Measurements from ENCODE around the gene DYNC2LI1.

DYNC2LI1 gene

DNA sequence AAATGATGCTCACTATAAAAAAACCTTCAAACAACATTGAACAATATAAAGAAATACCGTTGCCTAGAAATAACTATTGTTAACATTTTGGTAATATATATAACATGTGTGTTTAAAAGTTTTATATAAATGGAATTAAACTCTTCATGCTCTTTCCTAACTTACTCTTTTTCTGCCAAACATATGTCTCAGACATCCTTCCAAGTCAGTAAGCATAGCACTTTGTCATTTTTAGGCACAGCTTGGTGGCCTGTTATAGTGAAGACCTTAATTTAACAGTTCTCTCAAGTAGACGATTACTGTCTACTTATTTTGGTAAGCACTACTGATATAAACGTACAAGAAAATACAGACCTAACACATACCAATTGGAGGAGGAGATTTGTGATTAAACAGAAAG lies 40.9 kb downstream of the DYNC2LI1 start:
- TF ChIP-seq MYC (IDR thresholded peaks at IDR 0.05; ENCODE audit: low read depth, low read length) (no peak), POLR2A (IDR thresholded peaks at IDR 0.05; ENCODE audit: extremely low read depth, insufficient read length) (no peak)
- TF ChIP-seq, protein P1, sequence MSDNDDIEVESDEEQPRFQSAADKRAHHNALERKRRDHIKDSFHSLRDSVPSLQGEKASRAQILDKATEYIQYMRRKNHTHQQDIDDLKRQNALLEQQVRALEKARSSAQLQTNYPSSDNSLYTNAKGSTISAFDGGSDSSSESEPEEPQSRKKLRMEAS (IDR thresholded peaks at IDR 0.05; ENCODE audit: low read depth, low read length), result no peak
- TF ChIP-seq, protein P2, sequence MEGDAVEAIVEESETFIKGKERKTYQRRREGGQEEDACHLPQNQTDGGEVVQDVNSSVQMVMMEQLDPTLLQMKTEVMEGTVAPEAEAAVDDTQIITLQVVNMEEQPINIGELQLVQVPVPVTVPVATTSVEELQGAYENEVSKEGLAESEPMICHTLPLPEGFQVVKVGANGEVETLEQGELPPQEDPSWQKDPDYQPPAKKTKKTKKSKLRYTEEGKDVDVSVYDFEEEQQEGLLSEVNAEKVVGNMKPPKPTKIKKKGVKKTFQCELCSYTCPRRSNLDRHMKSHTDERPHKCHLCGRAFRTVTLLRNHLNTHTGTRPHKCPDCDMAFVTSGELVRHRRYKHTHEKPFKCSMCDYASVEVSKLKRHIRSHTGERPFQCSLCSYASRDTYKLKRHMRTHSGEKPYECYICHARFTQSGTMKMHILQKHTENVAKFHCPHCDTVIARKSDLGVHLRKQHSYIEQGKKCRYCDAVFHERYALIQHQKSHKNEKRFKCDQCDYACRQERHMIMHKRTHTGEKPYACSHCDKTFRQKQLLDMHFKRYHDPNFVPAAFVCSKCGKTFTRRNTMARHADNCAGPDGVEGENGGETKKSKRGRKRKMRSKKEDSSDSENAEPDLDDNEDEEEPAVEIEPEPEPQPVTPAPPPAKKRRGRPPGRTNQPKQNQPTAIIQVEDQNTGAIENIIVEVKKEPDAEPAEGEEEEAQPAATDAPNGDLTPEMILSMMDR (IDR thresholded peaks at IDR 0.05; ENCODE audit: low read depth, low read length), result no peak
- H3K4me3 ChIP-seq (ENCODE audit: low read depth, low read length), result no peak overlapping the region
- DNase-seq (ENCODE audit: low read depth), result no peak

DNA sequence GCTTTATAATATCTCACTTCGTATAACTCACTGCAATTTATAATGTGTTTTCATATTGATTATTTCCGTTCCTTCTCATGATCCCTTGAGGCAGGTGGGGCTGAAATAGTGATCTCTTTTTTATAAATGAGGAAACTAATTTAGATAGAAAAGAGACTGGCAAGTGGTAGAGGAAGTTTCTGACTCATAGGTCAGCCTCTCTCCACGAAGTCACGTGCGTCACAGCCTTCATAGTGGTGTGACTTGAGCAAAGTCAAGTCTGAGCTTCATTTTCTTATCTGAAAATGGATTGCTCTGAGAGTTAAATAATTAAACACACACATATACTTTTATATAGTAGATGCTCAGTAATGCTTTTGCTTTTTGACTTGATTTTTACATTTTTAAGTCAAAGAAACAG lies 44.9 kb downstream of the DYNC2LI1 start:
- no peak overlapping the region for H3K4me3 ChIP-seq (ENCODE audit: low read depth, low read length)
- DNase-seq (ENCODE audit: low read depth), result peak; percentile 79
- TF ChIP-seq, protein P1 (IDR thresholded peaks at IDR 0.05; ENCODE audit: low read depth, low read length), result peak; percentile 97
- no peak for TF ChIP-seq MYC (IDR thresholded peaks at IDR 0.05; ENCODE audit: low read depth, low read length)
- TF ChIP-seq, protein P2 (IDR thresholded peaks at IDR 0.05; ENCODE audit: low read depth, low read length), result no peak
- no peak for TF ChIP-seq POLR2A (IDR thresholded peaks at IDR 0.05; ENCODE audit: extremely low read depth, insufficient read length)

DNA sequence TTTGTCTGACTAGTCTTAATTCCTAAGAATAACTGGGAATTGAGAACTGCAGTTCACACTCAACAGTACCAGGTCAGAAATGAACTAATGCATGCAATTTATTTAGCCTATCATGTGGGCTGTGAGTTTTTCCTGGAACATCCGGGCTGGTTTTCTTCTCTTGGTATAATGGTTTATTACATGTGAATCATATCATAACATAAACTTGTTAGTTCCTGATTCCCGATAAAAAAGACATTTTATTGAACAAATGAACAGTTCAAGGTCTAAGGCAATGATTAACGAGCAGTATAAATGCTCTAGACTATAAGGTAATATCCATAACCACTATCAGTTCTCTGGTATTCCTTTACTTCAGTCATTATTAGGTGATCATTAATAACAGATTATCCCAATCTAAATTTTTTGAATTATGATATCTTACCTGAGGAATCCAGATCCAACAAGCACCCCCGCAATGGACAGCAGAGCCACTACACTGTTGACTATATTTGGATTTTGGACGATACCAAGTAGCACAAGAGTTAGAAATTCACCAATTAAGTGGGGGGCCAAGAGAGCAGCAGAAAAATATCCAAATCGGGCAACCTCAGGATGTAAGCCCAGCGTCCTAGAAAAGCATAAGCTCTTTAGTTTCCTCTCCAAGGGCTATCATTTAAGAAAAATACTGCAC lies 45.8 kb downstream of the DYNC2LI1 start:
- H3K4me3 ChIP-seq (ENCODE audit: low read depth, low read length), result no peak overlapping the region
- no peak for DNase-seq (ENCODE audit: low read depth)
- TF ChIP-seq MYC (IDR thresholded peaks at IDR 0.05; ENCODE audit: low read depth, low read length) (no peak), POLR2A (IDR thresholded peaks at IDR 0.05; ENCODE audit: extremely low read depth, insufficient read length) (no peak)
- TF ChIP-seq, protein P1 (IDR thresholded peaks at IDR 0.05; ENCODE audit: low read depth, low read length), result no peak
- TF ChIP-seq, protein P2 (IDR thresholded peaks at IDR 0.05; ENCODE audit: low read depth, low read length), result no peak

DNA sequence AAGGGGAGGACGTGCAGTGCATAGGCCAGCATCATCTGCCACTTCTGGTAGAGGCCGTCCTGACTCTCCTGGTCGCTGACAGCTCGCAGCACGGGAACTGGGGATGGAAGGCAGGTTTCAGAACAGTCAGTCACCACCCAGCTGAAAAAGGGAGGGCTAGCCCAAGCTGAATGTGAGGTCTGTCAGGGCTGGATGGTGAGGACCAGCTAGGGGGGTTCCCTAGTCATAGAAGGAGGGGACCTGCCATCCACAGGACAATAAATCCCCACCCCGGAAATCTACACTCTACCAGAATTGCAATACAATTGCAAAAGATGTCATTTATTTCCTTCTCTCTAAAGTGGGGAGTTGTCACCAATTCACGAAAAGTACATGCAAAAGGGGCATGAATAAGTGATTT lies 49.0 kb downstream of the DYNC2LI1 start:
- TF ChIP-seq POLR2A (IDR thresholded peaks at IDR 0.05; ENCODE audit: extremely low read depth, insufficient read length) (no peak), MYC (IDR thresholded peaks at IDR 0.05; ENCODE audit: low read depth, low read length) (no peak)
- TF ChIP-seq, protein P2 (IDR thresholded peaks at IDR 0.05; ENCODE audit: low read depth, low read length), result no peak
- TF ChIP-seq, protein P1 (IDR thresholded peaks at IDR 0.05; ENCODE audit: low read depth, low read length), result no peak

DNA sequence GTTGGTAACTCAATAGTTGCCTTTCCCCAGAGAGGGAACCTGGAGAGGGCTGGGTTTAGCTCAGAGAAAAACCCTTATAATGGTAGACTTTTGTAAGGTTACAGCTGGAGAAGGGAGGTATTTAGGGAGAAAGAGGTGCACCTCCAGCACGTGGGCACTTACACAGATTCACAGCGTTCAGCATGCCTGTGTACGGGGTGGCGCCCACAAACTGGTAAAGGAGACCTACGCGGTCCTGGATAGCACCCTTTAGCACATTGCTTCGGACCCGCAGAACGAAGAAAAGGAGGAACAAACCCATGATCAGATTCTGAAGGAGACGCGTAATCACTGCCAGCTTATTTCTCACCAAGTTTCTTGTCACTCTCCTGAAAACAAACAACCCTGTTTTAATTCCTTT lies 49.9 kb downstream of the DYNC2LI1 start:
- TF ChIP-seq, protein P1 (IDR thresholded peaks at IDR 0.05; ENCODE audit: low read depth, low read length), result no peak
- TF ChIP-seq POLR2A (IDR thresholded peaks at IDR 0.05; ENCODE audit: extremely low read depth, insufficient read length), result no peak
- TF ChIP-seq, protein P2 (IDR thresholded peaks at IDR 0.05; ENCODE audit: low read depth, low read length), result no peak
- no peak for TF ChIP-seq MYC (IDR thresholded peaks at IDR 0.05; ENCODE audit: low read depth, low read length)
- DNase-seq (ENCODE audit: low read depth), result no peak
- H3K4me3 ChIP-seq (ENCODE audit: low read depth, low read length), result no peak overlapping the region

More for the DNA sequence above, 49.0 kb downstream of the DYNC2LI1 start:
- no peak for DNase-seq (ENCODE audit: low read depth)
- H3K4me3 ChIP-seq (ENCODE audit: low read depth, low read length), result no peak overlapping the region

Data from NB4 (cell line).